ENCODE results near the gene DSCAML1. TPM values are rescaled to one million over a fixed set of nuclear protein-coding genes. Genes with fewer than 3 reads are reported as not detected.

DSCAML1 gene
- total and polyA plus RNA-seq, 4 donors, result 0.18 to 1.5 (median 1.1) TPM

GRCh38 chr11:117664897-117665296, 132.1 kb downstream of the DSCAML1 start:
- H3K4me1 ChIP-seq (ENCODE audit: control insufficient read depth in 5 of 5, insufficient read depth in 5 of 5, low read length in 5 of 5), result peaks cover 0 to 22% (median 9%) of the 10 kb centered on the region in 5 donors
- 57 to 65% methylated on average over 8 of the region's 8 CpGs for WGBS, 2 donors
- no peak for TF ChIP-seq CTCF (IDR thresholded peaks at IDR 0.05; ENCODE audit: control extremely low read depth, extremely low read depth)

GRCh38 chr11:117663821-117664220, 133.2 kb downstream of the DSCAML1 start:
- WGBS, 2 donors, result 16% methylated on average over 11 of the region's 11 CpGs
- TF ChIP-seq CTCF (IDR thresholded peaks at IDR 0.05; ENCODE audit: control extremely low read depth, extremely low read depth), result no peak
- Histone ChIP-seq H3K36me3 (ENCODE audit: control insufficient read depth in 4 of 4, insufficient read depth in 4 of 4, low read length in 4 of 4) (no peaks in the 10 kb centered on the region), H3K4me1 (ENCODE audit: control insufficient read depth in 5 of 5, insufficient read depth in 5 of 5, low read length in 5 of 5) (peaks cover 0 to 22% (median 9%) of the 10 kb centered on the region in 5 donors), H3K9ac (ENCODE audit: insufficient read depth in 1 of 2, low read length in 2 of 2) (no peak overlapping the region), H3K4me3 (no peak overlapping the region), H3K27ac (ENCODE audit: low read depth in 1 of 2, low read length in 1 of 2) (no peak overlapping the region), H3K9me3 (ENCODE audit: control insufficient read depth in 4 of 4, insufficient read depth in 3 of 4, low read length in 3 of 4) (no peaks in the 10 kb centered on the region), H3K27me3 (ENCODE audit: control insufficient read depth in 3 of 3, insufficient read depth in 3 of 3, low read length in 2 of 3) (no peaks in the 10 kb centered on the region)
- ATAC-seq (ENCODE audit: insufficient read depth, low FRiP score) (no peak), DNase-seq (peak; percentile 37 to 72 (median 53))

More at GRCh38 chr11:117664897-117665296, 132.1 kb downstream of the DSCAML1 start:
- no peaks in the 10 kb centered on the region for H3K9me3 ChIP-seq (ENCODE audit: control insufficient read depth in 4 of 4, insufficient read depth in 3 of 4, low read length in 3 of 4)
- no peak overlapping the region for H3K9ac ChIP-seq (ENCODE audit: insufficient read depth in 1 of 2, low read length in 2 of 2)
- H3K4me3 ChIP-seq, result no peak overlapping the region
- H3K36me3 ChIP-seq (ENCODE audit: control insufficient read depth in 4 of 4, insufficient read depth in 4 of 4, low read length in 4 of 4), result no peaks in the 10 kb centered on the region
- DNase-seq (peak in 2 of 3 donors; percentile 14 to 39), ATAC-seq (ENCODE audit: insufficient read depth, low FRiP score) (no peak)
- H3K27ac ChIP-seq (ENCODE audit: low read depth in 1 of 2, low read length in 1 of 2), result peak overlapping the region in 1 of 2 donors; percentile 20
- no peaks in the 10 kb centered on the region for H3K27me3 ChIP-seq (ENCODE audit: control insufficient read depth in 3 of 3, insufficient read depth in 3 of 3, low read length in 2 of 3)

- DNase-seq, result peak in 2 of 3 donors; percentile 17 to 24
- H3K4me1 ChIP-seq (ENCODE audit: control insufficient read depth in 5 of 5, insufficient read depth in 5 of 5, low read length in 5 of 5), result peaks cover 0 to 22% (median 9%) of the 10 kb centered on the region in 5 donors
- no peak for TF ChIP-seq CTCF (IDR thresholded peaks at IDR 0.05; ENCODE audit: control extremely low read depth, extremely low read depth)
Observed at GRCh38 chr11:117663414-117663813, 133.6 kb downstream of the DSCAML1 start.

More at GRCh38 chr11:117663414-117663813, 133.6 kb downstream of the DSCAML1 start:
- Histone ChIP-seq H3K9me3 (ENCODE audit: control insufficient read depth in 4 of 4, insufficient read depth in 3 of 4, low read length in 3 of 4) (no peaks in the 10 kb centered on the region), H3K36me3 (ENCODE audit: control insufficient read depth in 4 of 4, insufficient read depth in 4 of 4, low read length in 4 of 4) (no peaks in the 10 kb centered on the region), H3K4me3 (no peak overlapping the region), H3K27me3 (ENCODE audit: control insufficient read depth in 3 of 3, insufficient read depth in 3 of 3, low read length in 2 of 3) (no peaks in the 10 kb centered on the region), H3K27ac (ENCODE audit: low read depth in 1 of 2, low read length in 1 of 2) (no peak overlapping the region), H3K9ac (ENCODE audit: insufficient read depth in 1 of 2, low read length in 2 of 2) (no peak overlapping the region)
- ATAC-seq (ENCODE audit: insufficient read depth, low FRiP score), result no peak
- WGBS, 2 donors, result 23 to 29% methylated on average over 5 of the region's 5 CpGs
